Psoas muscle (tissue), 8 donors: Measurements from ENCODE around the gene ABCD1. TPM values are rescaled to one million over a fixed set of nuclear protein-coding genes. Genes with fewer than 3 reads are reported as not detected.
"Not testable (repeated sequence)": the region's sequence is repeated elsewhere in the genome, so short reads cannot be mapped to it uniquely, and the experiment has no call there.

Experiments
- ATAC-seq, 4 donors: fragments of 200-7000 bp; cut with Tn5 transposase; one replicate each; pipeline ENCODE4 v1.9.1; 2020; ENCODE audit warnings: moderate library complexity in 3 of 4, mild to moderate bottlenecking in 2 of 4
- DNase-seq, 2 donors: peaks; one replicate each; pipeline ENCODE4 v3.0.0-alpha.2; 2020
- H3K27ac ChIP-seq: fragments of 200-600 bp; one replicate; pipeline ENCODE4 v1.8.0; 2022
- H3K27me3 ChIP-seq, 3 donors: fragments of 200-600 bp in 1 of 3; one replicate each; pipeline versions ENCODE4 v1.6.1 to v1.8.0; 2013 to 2022; ENCODE audit warnings: low read length in 2 of 3, mild to moderate bottlenecking in 2 of 3, moderate library complexity in 1 of 3; ENCODE audit not compliant: insufficient read depth in 3 of 3
- H3K36me3 ChIP-seq, 2 donors: fragments of 200-600 bp in 1 of 2; one replicate each; pipeline versions ENCODE4 v1.6.1 to v1.8.0; 2013 to 2022; ENCODE audit warnings: low read depth in 1 of 2, mild to moderate bottlenecking in 1 of 2, moderate library complexity in 1 of 2; ENCODE audit not compliant: insufficient read depth in 1 of 2
- H3K4me1 ChIP-seq: fragments of 200-600 bp; one replicate; pipeline ENCODE4 v1.8.0; 2022
- H3K4me3 ChIP-seq: fragments of 200-600 bp; one replicate; pipeline ENCODE4 v1.8.0; 2022; ENCODE audit warnings: mild to moderate bottlenecking
- H3K9me3 ChIP-seq: fragments of 200-600 bp; one replicate; pipeline ENCODE4 v1.8.0; 2022
- WGBS, 3 donors: extraction: QIAGEN DNeasy Blood & Tissue Kit; methylation state at CpG; one replicate each; pipeline versions ENCODE4 v1.1.6 to v1.1.7; 2013; 5-methylcytosine and 5-hydroxymethylcytosine counted together
- intact Hi-C, 2 donors: fragments of 100-400 bp; cut with DNase I; formaldehyde crosslinking; loops; one replicate each; pipeline versions ENCODE4 v1.11.0 to v1.14.2; 2022
- long read RNA-seq, 2 donors: library from polyadenylated mRNA; unstranded; transcript quantifications; one replicate each; pipeline ENCODE4 v2.0.0, GENCODE V29; 2021
- polyA plus RNA-seq, 3 donors: library from polyadenylated mRNA; stranded (reverse); fragments of 200-250 nt; gene quantifications; one replicate each; pipeline ENCODE4 v1.2.3, GENCODE V29; 2013
- total RNA-seq, 4 donors: library from RNA; stranded (reverse); fragmentation: NEBNext Ultra II Directional in 2 of 4; extraction: Animal tissue kit (Norgen Biotek cat#: 25700) in 2 of 4; gene quantifications; one replicate each; pipeline versions ENCODE4 v1.2.1 to v1.2.4, GENCODE V29; 2021 to 2023
- TF ChIP-seq, protein P1 (sequence below): fragments of 200-600 bp; IDR thresholded peaks from one replicate; pipeline ENCODE4 v1.8.0; 2022; ENCODE audit warnings: antibody characterized with exemption
- donor health status: healthy with polysubstance abuse.
- donor health status: DM: no; HTN: no; CAD: no; lungs with moderate emphysema.
- donor health status: Bipolar disorder and iron deficiency.
- donor health status: healthy.
- donor health status: DM: yes; HTN: yes; CAD: no.
- donor health status: DM: no; HTN: no; CAD: no.
- donor health status: DM: no; HTN: no; CAD: no.
- donor health status: DM: yes; HTN: yes; CAD: no.

Gene ABCD1
- total RNA-seq (10 to 100 TPM; 16.0 to 27.1 (median 20.9) TPM), polyA plus RNA-seq (10 to 100 TPM; 11.7 to 36.0 (median 15.8) TPM)
- long read RNA-seq, donor 1, transcript ABCD1-201 (10 exons, 3,664 nt), result major isoform, 18 of 24 reads
- long read RNA-seq, donor 1, partial matches to known transcripts, result 6 of 24 reads
- long read RNA-seq, donor 1, other reads (novel, unspliced or antisense), result 0 of 24 reads
- long read RNA-seq, donor 2, transcript ABCD1-201 (10 exons, 3,664 nt), result major isoform, 23 of 33 reads
- long read RNA-seq, donor 2, partial matches to known transcripts, result 6 of 33 reads
- long read RNA-seq, donor 2, other reads (novel, unspliced or antisense), result 4 of 33 reads

DNA sequence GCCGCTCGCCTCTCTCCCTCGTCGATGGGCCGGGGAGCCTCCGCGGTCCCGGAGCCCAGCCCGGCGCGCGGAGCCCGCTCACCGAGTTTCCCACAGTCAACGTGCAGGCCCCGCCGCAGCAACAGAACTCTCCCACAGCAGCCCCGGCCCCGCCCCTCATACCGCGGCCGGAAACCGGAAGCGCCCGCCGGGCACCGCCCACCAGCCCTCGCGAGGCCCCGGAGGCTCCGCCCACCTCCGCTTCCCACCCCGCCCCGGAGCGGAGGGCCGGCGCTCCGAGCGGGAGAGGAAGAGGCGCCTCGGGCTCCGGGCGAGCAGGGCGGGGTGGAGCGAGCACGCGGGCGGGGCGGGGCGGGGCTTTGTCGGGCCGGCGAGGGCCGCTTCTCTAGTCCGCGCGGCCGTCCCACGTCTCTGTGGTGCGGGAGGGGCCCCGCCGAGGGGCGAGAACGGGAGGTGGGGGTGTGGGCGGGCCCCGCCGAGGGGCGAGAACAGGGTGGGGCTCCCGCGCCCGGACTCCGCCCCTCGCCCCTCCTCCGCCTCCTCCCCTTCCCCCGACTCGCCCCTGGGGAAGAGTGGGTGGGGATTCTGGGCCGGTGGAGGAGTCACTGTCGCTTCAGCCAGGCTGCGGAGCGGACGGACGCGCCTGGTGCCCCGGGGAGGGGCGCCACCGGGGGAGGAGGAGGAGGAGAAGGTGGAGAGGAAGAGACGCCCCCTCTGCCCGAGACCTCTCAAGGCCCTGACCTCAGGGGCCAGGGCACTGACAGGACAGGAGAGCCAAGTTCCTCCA is at the start of gene ABCD1, which contains the start of gene BCAP31:
ABCD1 (plus strand) TSS at position 605 of the 787 bp plus-strand sequence. CDS start 411 bp downstream, outside the sequence.
BCAP31 (minus strand) TSS at position 136 of the 787 bp plus-strand sequence. CDS start 1,143 bp downstream, outside the sequence.
- ATAC-seq (peak; percentile 80 to 88 (median 82)), DNase-seq (peak; percentile 89 to 95)
- H3K27ac ChIP-seq, result peak within 1 kb of the TSS; percentile 85
- H3K4me3 ChIP-seq, result peak within 1 kb of the TSS; percentile 64
- intact Hi-C loops, result no loop called here
- peaks cover 40% of the 10 kb centered on the region for H3K4me1 ChIP-seq
- H3K27me3 ChIP-seq, result peaks cover 0 to 4% (median 0%) of the 10 kb centered on the region in 3 donors
- TF ChIP-seq, protein P1, sequence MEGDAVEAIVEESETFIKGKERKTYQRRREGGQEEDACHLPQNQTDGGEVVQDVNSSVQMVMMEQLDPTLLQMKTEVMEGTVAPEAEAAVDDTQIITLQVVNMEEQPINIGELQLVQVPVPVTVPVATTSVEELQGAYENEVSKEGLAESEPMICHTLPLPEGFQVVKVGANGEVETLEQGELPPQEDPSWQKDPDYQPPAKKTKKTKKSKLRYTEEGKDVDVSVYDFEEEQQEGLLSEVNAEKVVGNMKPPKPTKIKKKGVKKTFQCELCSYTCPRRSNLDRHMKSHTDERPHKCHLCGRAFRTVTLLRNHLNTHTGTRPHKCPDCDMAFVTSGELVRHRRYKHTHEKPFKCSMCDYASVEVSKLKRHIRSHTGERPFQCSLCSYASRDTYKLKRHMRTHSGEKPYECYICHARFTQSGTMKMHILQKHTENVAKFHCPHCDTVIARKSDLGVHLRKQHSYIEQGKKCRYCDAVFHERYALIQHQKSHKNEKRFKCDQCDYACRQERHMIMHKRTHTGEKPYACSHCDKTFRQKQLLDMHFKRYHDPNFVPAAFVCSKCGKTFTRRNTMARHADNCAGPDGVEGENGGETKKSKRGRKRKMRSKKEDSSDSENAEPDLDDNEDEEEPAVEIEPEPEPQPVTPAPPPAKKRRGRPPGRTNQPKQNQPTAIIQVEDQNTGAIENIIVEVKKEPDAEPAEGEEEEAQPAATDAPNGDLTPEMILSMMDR, result no peak
- no peaks in the 10 kb centered on the region for H3K9me3 ChIP-seq
- WGBS, 3 donors, result 1 to 20% methylated on average over 40 to 49 of the region's 88 CpGs; no CpG with 5 or more reads in 1 of the 3 donors
- H3K36me3 ChIP-seq, result peaks cover 3 to 24% of the 10 kb centered on the region in 2 donors

DNA sequence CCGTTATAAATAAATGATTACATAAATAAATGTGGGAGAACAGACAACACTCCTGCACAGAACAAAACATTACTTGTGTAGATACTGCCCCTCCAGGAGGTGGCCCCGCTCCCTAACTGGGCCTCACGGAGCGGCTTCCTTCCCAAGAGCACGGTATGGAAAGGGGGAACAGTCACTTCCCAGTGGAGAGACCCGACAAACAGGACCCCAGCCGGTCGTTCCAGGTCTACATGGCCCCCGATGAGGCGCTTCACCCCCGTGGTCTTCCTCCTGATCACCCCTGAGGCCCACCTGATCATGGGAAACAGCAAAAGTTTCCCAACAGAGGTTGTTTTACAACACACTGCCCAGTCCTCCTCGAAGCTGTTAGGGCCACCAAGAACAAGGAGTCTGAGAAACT is 43.5 kb upstream of the ABCD1 start:
- Histone ChIP-seq H3K4me1 (no peaks in the 10 kb centered on the region), H3K27ac (no peak overlapping the region), H3K36me3 (no peaks in the 10 kb centered on the region), H3K9me3 (no peaks in the 10 kb centered on the region), H3K4me3 (no peak overlapping the region), H3K27me3 (peaks cover 0 to 12% (median 0%) of the 10 kb centered on the region in 3 donors)
- ATAC-seq (peak in 1 of 4 donors; percentile 24), DNase-seq (no peak)
- 66 to 68% (median 67%) methylated on average over 8 to 12 of the region's 12 CpGs for WGBS, 3 donors
- TF ChIP-seq, protein P1, result no peak
- intact Hi-C loops, result no loop called here

DNA sequence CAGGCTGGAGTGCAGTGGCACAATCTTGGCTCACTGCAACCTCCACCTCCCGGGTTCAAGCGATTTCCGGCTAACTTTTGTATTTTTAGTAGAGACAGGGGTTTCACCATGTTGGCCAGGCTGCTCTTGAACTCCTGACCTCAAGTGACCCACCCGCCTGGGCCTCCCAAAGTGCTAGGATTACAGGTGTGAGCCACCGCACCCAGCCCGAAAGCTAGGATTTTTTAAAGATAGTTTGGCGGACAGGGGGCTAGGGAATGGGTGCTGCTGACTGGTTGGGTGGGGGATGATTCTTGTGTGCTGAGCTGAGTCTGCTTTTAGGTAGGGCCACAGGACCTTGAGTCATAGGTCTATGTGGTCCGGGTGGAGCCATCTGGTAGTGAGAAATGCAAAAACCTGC is 41.2 kb upstream of the ABCD1 start:
- H3K27me3 ChIP-seq, ATAC-seq, H3K4me3 ChIP-seq, H3K27ac ChIP-seq, H3K9me3 ChIP-seq, H3K36me3 ChIP-seq, H3K4me1 ChIP-seq, DNase-seq, intact Hi-C loops: not testable (repeated sequence)
- WGBS, 3 donors, result 92 to 100% (median 95%) methylated on average over 7 to 8 of the region's 8 CpGs

DNA sequence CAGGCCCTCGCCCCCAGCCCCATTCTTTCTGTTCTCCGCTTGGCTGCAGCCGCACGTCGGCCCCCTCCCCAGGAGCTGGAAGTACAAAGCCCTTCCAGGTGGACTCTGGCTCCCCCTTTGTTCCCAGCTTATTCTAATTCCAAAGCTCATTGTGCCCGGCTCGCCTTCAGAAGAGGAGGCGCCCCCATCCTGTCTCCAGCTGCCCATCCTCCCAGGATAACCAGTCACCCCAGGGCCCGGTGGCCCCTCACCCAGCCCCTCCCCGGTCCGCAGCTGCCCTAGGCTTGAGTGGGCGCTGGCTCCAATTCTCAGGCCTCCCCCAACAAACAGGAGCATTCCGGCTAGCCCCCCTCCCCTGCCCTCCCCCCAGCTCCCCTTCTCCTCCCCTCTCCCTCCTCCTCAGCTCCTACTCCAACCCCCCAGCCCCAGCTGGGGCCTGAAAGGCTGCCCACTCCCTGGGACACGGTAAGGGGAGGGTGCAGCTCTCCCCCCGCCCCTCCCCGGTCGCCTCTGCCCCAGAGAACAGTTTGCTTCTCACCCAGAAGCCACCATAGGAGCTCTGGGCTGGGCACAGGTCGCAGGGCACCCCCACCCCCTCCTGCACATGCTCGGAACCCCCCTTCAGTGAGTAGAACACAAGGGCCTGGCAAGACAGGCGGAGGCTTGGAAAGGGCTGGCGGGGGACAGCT is 40.0 kb upstream of the ABCD1 start:
- TF ChIP-seq, protein P1, result no peak
- Histone ChIP-seq H3K36me3 (no peaks in the 10 kb centered on the region), H3K27me3 (peaks cover 0 to 5% (median 0%) of the 10 kb centered on the region in 3 donors), H3K9me3 (no peaks in the 10 kb centered on the region), H3K27ac (no peak overlapping the region), H3K4me1 (no peaks in the 10 kb centered on the region), H3K4me3 (no peak overlapping the region)
- 48 to 68% (median 59%) methylated on average over 9 to 21 of the region's 21 CpGs for WGBS, 3 donors
- ATAC-seq, result no peak
- DNase-seq, result peak in 1 of 2 donors; percentile 10
- intact Hi-C loops, result no loop called here
